ENCODE data around the gene HLA-DQA1. TPM values are rescaled to one million over a fixed set of nuclear protein-coding genes. Genes with fewer than 3 reads are reported as not detected.
A peak's percentile ranks its signal among the peaks of the same experiment; 100 is the strongest.

Gene HLA-DQA1
- not detected in 2 replicates for total RNA-seq (2011; cell fraction: chromatin; rRNA removed; ENCODE audit: low replicate concordance)
- not detected in 2 replicates for total RNA-seq (2011; cell fraction: nucleolus; rRNA removed)
- total RNA-seq (2011; cell fraction: nucleoplasm; rRNA removed), result not detected in 2 replicates
- total RNA-seq (2014; rRNA removed), result not detected in 2 replicates
- total RNA-seq (2014; rRNA removed; fragmentation: Illumina TruSeq; extraction: Trizol), result not detected in 2 replicates
- total RNA-seq (2015; rRNA removed; fragmentation: Illumina TruSeq; extraction: Trizol), result not detected in 2 replicates
- total RNA-seq (2021), result 0.49 TPM in 2 replicates
- polyA plus RNA-seq (2011; rRNA removed), result not detected in 2 replicates
- not detected in 2 replicates for polyA plus RNA-seq (2011; cell fraction: cytosol; rRNA removed)
- polyA plus RNA-seq (2011; cell fraction: nucleus; rRNA removed), result not detected in 2 replicates
- 0.26 TPM in 1 of 2 replicates, not detected in the other for polyA plus RNA-seq (2012)
- polyA plus RNA-seq (2014; fragmentation: Illumina TruSeq; extraction: Trizol), result not detected in 2 replicates
- polyA plus RNA-seq (2014; fragmentation: Nextera tagmentation; extraction: Ambion mirVana), result not detected
- 0.04 and 0.23 TPM in 2 replicates for polyA plus RNA-seq (2014; rRNA removed)
- polyA minus RNA-seq (2011; rRNA and poly(A)+ RNA removed), result not detected in 2 replicates
- polyA minus RNA-seq (2011; cell fraction: cytosol; rRNA and poly(A)+ RNA removed), result not detected in 2 replicates
- polyA minus RNA-seq (2011; cell fraction: nucleus; rRNA and poly(A)+ RNA removed), result not detected in 2 replicates
- Bru-seq, nascent RNA, result not detected
- BruChase-seq, experiment 1, labeled RNA remaining after a 2-hour chase, result percentile 11 among the genes with signal in this experiment
- not detected for BruChase-seq, experiment 2, labeled RNA remaining after a 6-hour chase
- long read RNA-seq, experiment 1, result 0 reads
- long read RNA-seq, experiment 2, result 0 reads
- long read RNA-seq, experiment 3, result 0 reads

DNA sequence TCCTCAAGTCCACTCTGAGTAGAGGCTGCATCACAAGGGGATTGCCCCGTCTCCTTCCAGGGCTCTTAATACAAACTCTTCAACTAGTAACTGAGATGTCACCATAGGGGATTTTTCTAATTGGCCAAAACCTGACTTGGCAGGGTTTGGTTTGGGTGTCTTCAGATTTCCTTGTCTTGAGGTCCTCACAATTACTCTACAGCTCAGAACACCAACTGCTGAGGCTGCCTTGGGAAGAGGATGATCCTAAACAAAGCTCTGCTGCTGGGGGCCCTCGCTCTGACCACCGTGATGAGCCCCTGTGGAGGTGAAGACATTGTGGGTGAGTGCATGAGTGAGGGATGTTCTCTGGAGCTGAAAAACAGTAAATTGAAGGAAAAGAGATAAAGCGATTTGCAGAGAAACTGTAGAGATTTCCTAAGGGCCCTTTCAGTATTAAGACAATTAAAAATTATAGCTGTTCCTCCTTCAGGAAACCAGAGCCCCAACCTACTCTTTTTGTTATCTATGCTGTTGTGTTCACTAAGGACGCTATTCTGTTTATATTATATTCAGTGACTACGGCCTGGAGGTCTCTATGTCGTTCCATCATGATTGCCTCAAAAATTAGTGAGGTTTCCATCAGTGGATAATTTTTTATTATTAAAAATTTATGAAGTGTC, at the start of gene HLA-DQA1:
Gene HLA-DQA1, plus strand, starts transcription at position 188 of the 662 bp plus-strand sequence. Its CDS starts 53 bp downstream, at position 241.
- Histone ChIP-seq H3K4me3 (no peak within 1 kb of the TSS), H3K36me3 (ENCODE audit: control insufficient read depth, insufficient read depth, low read length) (no peaks in the 10 kb centered on the region), H2AFZ (ENCODE audit: low read depth, low read length) (no peak within 1 kb of the TSS), H3K79me2 (ENCODE audit: control insufficient read depth, insufficient read depth, low read length) (no peaks in the 10 kb centered on the region), H3K9me1 (ENCODE audit: control insufficient read depth, insufficient read depth, low read length) (no peaks in the 10 kb centered on the region), H3K9me3 (replicated peaks; ENCODE audit: control insufficient read depth, insufficient read depth, low read depth, low read length) (no peaks in the 10 kb centered on the region), H3K27ac (ENCODE audit: extremely low read depth, low read depth, low read length) (no peak within 1 kb of the TSS), H3K4me2 (ENCODE audit: insufficient read depth, low read length) (no peak within 1 kb of the TSS), H3K9ac (ENCODE audit: insufficient read depth in 1 of 2, low read depth in 2 of 2, low read length in 2 of 2) (no peak within 1 kb of the TSS), H3K4me1 (replicated peaks in 1 of 2; ENCODE audit: control insufficient read depth in 2 of 2, insufficient read depth in 2 of 2, low read length in 2 of 2) (no peaks in the 10 kb centered on the region), H4K20me1 (replicated peaks; ENCODE audit: control insufficient read depth, insufficient read depth, low read length) (no peaks in the 10 kb centered on the region), H3K27me3 (ENCODE audit: control insufficient read depth in 2 of 2, insufficient read depth in 2 of 2, low read length in 2 of 2) (no peaks in the 10 kb centered on the region)
- ATAC-seq, result no peak
- no TSS peak for BruUV-seq (replicated peaks)
- in situ Hi-C loops (cut with MboI), result loop anchor here (5.0 kb wide), 1 partner anchor 105 kb away; the partner anchor contains the start of gene HLA-DQA2
- ChIA-PET CTCF (ENCODE audit: low intra/inter-chr PET ratio) (no interaction called here), POLR2A (no interaction called here)
- DNase-seq (ENCODE audit: extremely low read depth in 1 of 4, low spot score in 3 of 4), result no peak
- intact Hi-C loops (cut with micrococcal nuclease), result no loop called here
- 0% methylated on average over 7 of the region's 7 CpGs for WGBS (ENCODE audit: insufficient coverage, low coverage, missing lambda C conversion rate)
- FAIRE-seq, result no peak
- no peak for TF ChIP-seq SIRT6 (IDR thresholded peaks at IDR 0.05; ENCODE audit: low read depth, low read length)
- no peak for TF ChIP-seq ZNF347 (CRISPR knock-in tag; IDR thresholded peaks at IDR 0.05; ENCODE audit: low read depth)
- TF ChIP-seq ZNF436 (CRISPR knock-in tag; IDR thresholded peaks at IDR 0.05), result no peak
- no peak for TF ChIP-seq MBD2 (IDR thresholded peaks at IDR 0.05; ENCODE audit: borderline replicate concordance, low read depth)
- no peak for TF ChIP-seq RBBP5 (IDR thresholded peaks at IDR 0.05; ENCODE audit: borderline replicate concordance, insufficient read depth, low read length, poor library complexity, severe bottlenecking)
- TF ChIP-seq, protein P1, sequence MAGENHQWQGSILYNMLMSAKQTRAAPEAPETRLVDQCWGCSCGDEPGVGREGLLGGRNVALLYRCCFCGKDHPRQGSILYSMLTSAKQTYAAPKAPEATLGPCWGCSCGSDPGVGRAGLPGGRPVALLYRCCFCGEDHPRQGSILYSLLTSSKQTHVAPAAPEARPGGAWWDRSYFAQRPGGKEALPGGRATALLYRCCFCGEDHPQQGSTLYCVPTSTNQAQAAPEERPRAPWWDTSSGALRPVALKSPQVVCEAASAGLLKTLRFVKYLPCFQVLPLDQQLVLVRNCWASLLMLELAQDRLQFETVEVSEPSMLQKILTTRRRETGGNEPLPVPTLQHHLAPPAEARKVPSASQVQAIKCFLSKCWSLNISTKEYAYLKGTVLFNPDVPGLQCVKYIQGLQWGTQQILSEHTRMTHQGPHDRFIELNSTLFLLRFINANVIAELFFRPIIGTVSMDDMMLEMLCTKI (IDR thresholded peaks at IDR 0.05; ENCODE audit: partially characterized antibody), result no peak
- TF ChIP-seq ERF (CRISPR knock-in tag; IDR thresholded peaks at IDR 0.05), result no peak
- no peak for TF ChIP-seq FOXM1 (IDR thresholded peaks at IDR 0.05; ENCODE audit: low read depth)
- no peak for TF ChIP-seq FOXM1 (CRISPR knock-in tag; IDR thresholded peaks at IDR 0.05; ENCODE audit: low read depth)
- TF ChIP-seq ZNF184 (CRISPR knock-in tag; IDR thresholded peaks at IDR 0.05), result no peak
- no peak for TF ChIP-seq SIN3A (IDR thresholded peaks at IDR 0.05; ENCODE audit: borderline replicate concordance in 2 of 2, control insufficient read depth in 1 of 2, low read depth in 2 of 2, low read length in 2 of 2)
- no peak for TF ChIP-seq ZFPM2 (CRISPR knock-in tag; IDR thresholded peaks at IDR 0.05)
- TF ChIP-seq, protein P2, sequence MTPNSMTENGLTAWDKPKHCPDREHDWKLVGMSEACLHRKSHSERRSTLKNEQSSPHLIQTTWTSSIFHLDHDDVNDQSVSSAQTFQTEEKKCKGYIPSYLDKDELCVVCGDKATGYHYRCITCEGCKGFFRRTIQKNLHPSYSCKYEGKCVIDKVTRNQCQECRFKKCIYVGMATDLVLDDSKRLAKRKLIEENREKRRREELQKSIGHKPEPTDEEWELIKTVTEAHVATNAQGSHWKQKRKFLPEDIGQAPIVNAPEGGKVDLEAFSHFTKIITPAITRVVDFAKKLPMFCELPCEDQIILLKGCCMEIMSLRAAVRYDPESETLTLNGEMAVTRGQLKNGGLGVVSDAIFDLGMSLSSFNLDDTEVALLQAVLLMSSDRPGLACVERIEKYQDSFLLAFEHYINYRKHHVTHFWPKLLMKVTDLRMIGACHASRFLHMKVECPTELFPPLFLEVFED (CRISPR knock-in tag; conservative IDR thresholded peaks at IDR 0.05), result no peak
